Limb (tissue), 2 donors: ENCODE results near the gene NELFB.

Source experiments
- DNase-seq, 2 donors: peaks; one replicate each; pipeline ENCODE4 v3.0.0-alpha.2; 2016; ENCODE audit errors: extremely low spot score in 2 of 2

The NELFB gene

GRCh38 chr9:137303151-137303892, 48.2 kb downstream of the NELFB start:
- DNase-seq, result peak in 1 of 2 donors; percentile 63

GRCh38 chr9:137303893-137304382, 48.8 kb downstream of the NELFB start:
- peak in 1 of 2 donors; percentile 61 for DNase-seq

GRCh38 chr9:137304383-137305059, 49.4 kb downstream of the NELFB start:
- peak in 1 of 2 donors; percentile 65 for DNase-seq

GRCh38 chr9:137305060-137305797, 50.1 kb downstream of the NELFB start:
- peak in 1 of 2 donors; percentile 78 for DNase-seq

- DNase-seq, result no peak
Observed at GRCh38 chr9:137305798-137306065, 50.6 kb downstream of the NELFB start.

GRCh38 chr9:137306066-137306849, 51.1 kb downstream of the NELFB start:
- peak in 1 of 2 donors; percentile 48 for DNase-seq

- DNase-seq, result peak in 1 of 2 donors; percentile 44
Observed at GRCh38 chr9:137306850-137307254, 51.7 kb downstream of the NELFB start.

- peak in 1 of 2 donors; percentile 37 for DNase-seq
Observed at GRCh38 chr9:137307255-137308056, 52.3 kb downstream of the NELFB start.

- DNase-seq, result peak in 1 of 2 donors; percentile 27
Observed at GRCh38 chr9:137308057-137308619, 53.0 kb downstream of the NELFB start.

GRCh38 chr9:137309368-137310188, 54.5 kb downstream of the NELFB start:
- DNase-seq, result no peak

GRCh38 chr9:137310189-137311052, 55.3 kb downstream of the NELFB start:
- peak in 1 of 2 donors; percentile 46 for DNase-seq

- DNase-seq, result peak in 1 of 2 donors; percentile 38
Observed at GRCh38 chr9:137311171-137311985, 56.3 kb downstream of the NELFB start.

- DNase-seq, result no peak
Observed at GRCh38 chr9:137311986-137312851, 57.1 kb downstream of the NELFB start.

GRCh38 chr9:137312852-137313325, 57.8 kb downstream of the NELFB start:
- DNase-seq, result no peak

- peak in 1 of 2 donors; percentile 32 for DNase-seq
Observed at GRCh38 chr9:137313326-137313936, 58.3 kb downstream of the NELFB start.
